NCI-H345 treated with DMSO at 0.1 percent for 48 hours (cell line): ENCODE results near the gene MLLT10.
"Not testable (repeated sequence)": the region's sequence is repeated elsewhere in the genome, so short reads cannot be mapped to it uniquely, and the experiment has no call there.

Source experiments
- DNase-seq: peaks from one replicate; lab custom pipeline; 2025; ENCODE audit not compliant: unreplicated experiment; lab: John Stamatoyannopoulos, UW

MLLT10 gene

DNA sequence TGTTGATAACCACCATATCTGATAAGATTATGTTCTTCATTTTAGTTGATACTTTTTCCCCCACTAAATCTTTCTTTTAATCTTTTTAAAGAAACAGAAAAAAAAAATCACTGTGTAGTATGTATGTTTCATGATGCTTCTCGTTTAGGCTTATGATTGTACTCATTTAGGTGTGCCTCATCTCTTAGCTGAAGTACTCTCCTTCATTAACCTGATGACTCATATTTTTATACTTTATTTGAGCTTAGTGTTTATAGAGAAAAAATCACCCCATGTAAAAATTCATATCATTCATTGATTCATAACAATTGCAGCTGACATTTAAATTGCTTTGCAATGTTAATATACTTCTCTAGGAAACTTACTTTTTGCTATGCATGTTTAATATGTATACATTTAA lies 158.9 kb downstream of the MLLT10 start:
- no peak for DNase-seq

DNA sequence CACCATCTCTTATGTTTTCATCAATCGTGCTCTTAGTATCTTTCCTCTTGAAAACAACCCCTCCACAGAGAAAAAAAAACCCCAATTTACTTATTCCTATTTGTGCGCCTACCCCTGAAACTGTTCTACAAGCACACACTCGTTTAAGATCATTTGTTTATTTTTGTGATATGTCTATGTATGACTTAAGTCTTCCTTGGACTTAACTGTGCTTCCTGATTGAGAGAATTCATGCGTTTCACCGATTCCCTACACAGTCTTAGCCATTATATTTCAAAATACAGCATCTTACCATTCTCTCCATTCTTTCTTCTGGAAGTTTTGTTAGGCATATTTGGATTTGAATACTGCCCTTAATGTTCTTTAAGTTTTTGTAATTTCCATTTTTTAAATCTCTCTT lies 159.4 kb downstream of the MLLT10 start:
- no peak for DNase-seq

DNA sequence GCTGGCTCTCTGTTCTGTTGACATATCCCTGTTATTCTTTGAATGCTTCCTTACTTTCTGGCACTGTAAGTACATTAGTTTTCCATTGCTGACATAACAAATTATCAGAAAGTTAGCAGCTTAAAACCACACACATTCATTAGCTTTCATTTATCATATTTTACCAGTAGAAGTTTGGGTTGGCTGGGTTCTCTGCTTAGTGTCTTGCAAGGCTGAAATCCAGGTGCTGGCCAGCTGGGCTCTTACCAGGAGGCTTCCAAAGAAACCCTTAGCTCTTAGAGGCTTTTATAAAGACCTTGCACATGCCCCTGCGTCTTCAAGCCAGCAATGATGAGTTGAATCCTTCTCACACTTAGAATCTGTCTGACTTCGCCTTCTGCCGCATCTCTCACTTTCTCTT lies 160.6 kb downstream of the MLLT10 start:
- no peak for DNase-seq

- no peak for DNase-seq
These were observed 162.3 kb downstream of the MLLT10 start for GRCh38 chr10:21696302-21696701.

DNA sequence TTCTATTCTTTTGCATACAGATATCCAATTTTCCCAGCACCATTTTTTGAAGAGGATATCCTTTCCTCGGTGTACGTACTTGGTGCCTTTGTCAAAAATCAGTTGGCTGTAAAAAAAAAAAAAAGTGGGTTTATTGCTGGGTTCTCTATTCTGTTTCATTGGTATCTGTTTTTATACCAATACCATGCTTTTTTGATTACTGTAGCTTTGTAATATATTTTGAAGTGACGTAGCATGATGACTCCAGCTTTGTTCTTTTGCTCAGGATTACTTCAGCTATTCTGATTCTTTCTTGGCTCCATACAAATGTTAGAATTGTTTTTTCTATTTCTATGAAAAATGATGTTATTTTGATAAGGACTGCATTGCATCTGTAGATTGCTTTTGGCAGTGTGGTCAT lies 165.5 kb downstream of the MLLT10 start:
- no peak for DNase-seq

GRCh38 chr10:21700474-21700873 lies 166.4 kb downstream of the MLLT10 start:
- no peak for DNase-seq

DNA sequence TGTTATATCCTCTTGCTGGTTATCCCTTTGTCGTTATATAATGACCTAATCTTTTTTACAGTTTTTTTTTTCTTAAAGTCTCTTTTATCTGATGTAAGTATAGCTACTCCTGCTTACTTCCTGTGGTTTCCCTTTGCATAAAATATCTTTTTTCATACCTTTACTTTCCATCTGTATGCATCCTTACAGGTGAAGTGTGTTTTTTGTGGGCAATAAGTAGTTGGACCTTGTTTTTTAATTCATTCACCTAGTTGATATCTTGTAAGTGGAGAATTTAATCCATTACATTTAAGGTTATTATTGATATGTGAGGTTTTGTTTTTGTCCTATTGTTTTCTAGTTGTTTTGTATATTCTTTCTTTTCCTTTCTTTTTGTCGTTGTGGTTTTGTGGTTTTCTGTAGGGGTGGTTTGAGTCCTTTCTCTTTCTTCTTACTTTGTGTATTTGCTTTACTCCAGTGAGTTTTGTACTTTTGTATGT lies 168.6 kb downstream of the MLLT10 start:
- DNase-seq: no peak

- no peak for DNase-seq
These were observed 171.3 kb downstream of the MLLT10 start for GRCh38 chr10:21705142-21705827.

DNA sequence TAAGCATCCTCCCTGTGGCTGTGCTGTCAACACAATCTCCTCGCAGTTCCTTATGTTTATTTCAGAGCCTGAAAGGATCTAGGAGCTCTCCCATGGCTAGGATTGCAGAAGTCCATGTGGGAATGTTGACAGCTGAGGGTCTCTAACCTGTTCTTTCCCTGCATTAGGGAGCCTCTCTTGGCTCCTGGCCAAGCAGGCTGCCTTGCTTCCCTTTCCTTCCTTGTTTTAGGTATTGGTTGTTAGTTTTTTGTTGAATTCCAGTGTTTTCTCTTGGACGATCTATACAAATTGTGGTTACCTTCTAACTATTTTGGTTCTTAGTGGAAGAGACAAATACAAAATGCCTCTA lies 171.8 kb downstream of the MLLT10 start:
- DNase-seq: no peak

- no peak for DNase-seq
These were observed 173.5 kb downstream of the MLLT10 start for GRCh38 chr10:21707498-21707897.

GRCh38 chr10:21712975-21713374 lies 178.9 kb downstream of the MLLT10 start:
- DNase-seq: no peak

DNA sequence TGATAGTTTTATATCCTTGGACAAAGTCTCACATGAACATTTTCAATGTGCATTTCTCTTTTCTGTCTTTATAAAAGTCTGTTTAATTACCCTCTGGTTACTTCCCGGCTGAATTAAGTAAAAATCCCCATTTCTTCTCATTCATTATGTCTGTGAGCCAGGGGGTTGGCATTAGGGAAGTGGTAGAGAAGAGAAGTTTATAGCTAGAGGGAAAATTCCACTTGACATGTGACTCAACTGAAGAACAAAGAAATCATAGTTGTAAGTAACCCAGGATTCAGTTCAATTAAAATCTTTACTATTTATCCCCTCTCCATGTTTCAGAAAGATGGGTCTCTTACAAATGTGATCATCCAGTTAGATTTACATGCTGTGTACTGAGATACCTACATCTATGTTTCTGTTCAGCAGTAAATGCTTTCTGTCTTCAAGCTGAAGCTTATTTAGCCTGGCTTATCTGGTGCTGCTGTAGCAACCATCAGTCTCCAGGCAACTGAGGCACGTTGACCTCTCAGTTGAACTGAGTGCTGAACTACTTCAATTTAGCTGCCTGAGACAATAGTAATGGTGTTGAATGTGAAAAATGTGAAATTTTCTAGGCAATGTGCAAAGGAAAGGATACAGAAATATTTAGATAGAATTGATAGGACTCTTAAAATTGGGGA lies 181.6 kb downstream of the MLLT10 start:
- no peak for DNase-seq

- DNase-seq: not testable (repeated sequence)
These were observed 183.5 kb downstream of the MLLT10 start for GRCh38 chr10:21717437-21718054.

DNA sequence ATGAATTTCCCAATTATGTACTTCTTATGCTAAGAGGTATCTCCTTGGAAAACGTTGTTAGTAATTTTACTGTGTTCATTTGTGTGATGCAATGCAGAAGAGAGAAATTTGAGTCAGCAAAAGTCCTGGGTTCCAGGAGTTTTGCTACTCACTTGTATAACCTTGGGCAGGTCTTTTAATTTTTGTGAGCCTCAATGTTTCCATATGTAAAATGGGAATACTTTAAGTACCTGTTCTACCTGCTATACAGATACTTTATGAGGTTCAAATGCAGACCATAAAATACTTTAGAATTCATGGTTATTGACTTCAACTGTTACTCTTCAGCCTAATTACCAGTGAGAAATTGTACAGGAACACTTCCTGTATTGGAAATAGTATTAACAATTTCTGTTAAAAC lies 185.5 kb downstream of the MLLT10 start:
- no peak for DNase-seq

DNA sequence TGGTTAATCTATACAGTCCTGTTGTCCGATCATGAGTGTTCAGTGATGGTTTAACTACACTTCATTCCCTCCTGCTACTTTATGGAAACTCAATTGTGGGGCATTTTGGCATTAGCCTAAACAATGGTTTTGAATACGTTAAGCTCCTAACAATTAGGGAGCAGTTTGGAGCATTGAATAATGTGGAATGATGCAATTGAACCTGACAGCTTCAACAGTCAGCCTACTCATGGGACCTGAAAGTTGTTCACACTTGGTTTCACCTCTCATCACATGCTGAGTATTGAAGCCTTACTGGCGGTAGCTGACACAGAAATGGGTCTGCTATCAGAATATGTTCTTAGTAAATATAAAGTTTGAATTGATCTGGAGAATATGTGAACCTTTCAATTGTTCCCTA lies 186.1 kb downstream of the MLLT10 start:
- no peak for DNase-seq

DNA sequence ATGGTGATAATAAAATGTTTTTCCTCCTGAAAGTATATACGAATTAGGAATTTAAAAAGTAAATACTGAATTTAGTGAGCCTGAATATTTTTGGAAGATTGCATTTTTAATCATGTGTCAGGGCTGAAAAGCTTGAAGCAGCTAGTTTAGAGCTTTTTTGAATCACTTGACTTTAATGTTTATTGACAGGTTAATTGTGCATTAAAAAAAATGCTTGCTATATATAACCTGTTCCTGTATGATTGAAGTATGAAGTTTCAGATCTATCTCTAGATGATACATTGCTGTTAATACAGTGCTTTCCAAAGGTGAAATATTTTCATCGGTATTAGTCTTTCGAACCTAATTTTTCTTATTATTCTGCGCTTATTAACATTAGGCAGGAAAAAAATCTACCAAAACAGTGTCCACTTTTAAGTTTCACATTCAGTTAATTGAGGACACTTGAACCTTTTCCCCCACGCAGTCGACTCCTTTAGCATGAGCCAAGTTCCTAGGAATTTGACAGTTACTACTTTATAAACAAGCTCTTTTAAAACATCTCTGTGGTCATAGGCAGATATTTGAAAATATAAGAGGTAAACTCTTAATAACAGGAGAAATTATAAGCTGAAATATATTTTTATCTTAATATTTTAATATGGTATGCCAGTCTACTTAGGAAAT lies 187.1 kb downstream of the MLLT10 start:
- no peak for DNase-seq

DNA sequence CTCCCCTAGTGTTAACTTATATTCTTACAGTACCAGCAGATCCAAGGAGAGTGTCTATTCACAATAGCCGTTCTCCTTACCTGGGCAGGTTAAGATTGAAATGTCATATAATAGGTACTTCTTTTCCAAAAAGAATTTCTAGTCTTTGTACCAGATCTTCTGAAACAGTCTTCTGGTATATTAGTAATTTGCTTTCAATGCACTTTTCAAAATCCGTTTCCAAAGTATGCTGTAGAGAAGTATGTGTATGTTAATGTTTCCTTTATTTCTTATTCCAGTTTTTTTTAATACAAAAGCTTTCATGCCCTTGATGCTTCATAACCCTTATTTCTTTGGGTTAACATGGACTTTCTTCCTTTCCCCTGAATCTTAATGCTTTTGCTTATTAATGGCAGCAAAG lies 188.2 kb downstream of the MLLT10 start:
- DNase-seq: no peak

DNA sequence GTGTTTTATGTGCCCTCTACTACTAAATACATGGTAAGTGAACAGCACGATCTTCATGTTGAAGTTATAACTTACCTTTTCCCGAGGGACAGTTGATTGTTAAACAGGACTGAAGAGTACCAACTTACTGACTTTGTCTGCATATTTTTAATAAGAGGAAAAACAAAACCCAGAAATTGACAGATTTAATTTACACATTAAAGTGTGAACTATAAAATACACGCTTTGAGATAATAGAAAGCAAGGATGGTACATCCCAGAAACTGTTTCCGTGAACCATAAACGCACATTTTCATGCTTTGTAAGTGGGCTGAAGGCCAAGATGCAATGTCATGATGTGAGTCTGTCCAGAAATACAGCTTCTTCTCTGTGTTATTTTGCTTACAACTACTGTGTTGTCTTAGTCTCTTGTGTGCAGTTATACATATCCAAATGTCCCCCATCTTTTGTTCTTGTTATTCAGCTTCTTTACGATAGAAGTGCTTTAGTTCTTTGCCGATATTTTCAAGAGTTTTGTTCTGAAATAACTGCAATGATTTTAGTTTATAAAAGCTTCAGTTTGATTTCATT lies 190.1 kb downstream of the MLLT10 start:
- no peak for DNase-seq

GRCh38 chr10:21724687-21725367 lies 190.8 kb downstream of the MLLT10 start:
- peak; percentile 94 for DNase-seq

DNA sequence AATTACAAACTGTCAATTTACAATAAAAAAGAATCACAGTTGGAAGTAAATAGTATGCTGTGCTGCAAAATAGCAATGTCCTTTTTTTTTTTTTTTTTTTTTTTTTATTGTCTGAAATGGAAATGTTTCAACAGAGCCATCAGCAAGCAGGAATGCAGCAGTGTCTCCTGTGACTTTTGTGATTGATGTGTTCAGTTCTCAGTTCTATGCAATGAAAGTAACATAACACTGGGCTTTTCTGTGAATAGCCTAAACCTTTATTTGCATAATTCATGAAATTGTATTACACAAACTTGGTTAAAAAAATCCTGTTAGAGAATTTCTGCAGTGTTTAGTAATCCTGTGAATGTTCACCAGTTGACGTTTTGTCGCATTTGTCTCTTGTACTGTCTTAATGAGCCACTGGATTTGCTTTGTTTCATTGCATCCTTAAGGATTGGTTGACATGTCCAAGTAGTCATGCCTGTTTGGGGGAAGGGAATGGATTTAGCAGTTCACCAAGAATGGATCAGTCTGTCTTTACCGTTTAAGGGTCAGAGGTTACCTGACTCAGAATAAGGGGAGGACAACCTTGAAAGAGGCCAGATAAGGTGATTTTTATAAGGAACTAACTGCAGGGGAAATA lies 192.7 kb downstream of the MLLT10 start:
- DNase-seq: no peak
